Loucy (cell line): ENCODE measurements around the gene TARDBP.

ENCODE experiments used
- EZH2phosphoT487 ChIP-seq: fragments of 200-600 bp; IDR thresholded peaks from 2 replicates; pipeline ENCODE4 v1.6.1; 2018; ENCODE audit warnings: antibody characterized with exemption, mild to moderate bottlenecking, moderate library complexity, borderline replicate concordance
- TF ChIP-seq, protein P1 (sequence below): fragments of 200-600 bp; sonication (generic); conservative IDR thresholded peaks from 2 replicates; pipeline ENCODE4 v1.5.1; 2014; ENCODE audit warnings: mild to moderate bottlenecking, antibody characterized with exemption, low read length

DNA sequence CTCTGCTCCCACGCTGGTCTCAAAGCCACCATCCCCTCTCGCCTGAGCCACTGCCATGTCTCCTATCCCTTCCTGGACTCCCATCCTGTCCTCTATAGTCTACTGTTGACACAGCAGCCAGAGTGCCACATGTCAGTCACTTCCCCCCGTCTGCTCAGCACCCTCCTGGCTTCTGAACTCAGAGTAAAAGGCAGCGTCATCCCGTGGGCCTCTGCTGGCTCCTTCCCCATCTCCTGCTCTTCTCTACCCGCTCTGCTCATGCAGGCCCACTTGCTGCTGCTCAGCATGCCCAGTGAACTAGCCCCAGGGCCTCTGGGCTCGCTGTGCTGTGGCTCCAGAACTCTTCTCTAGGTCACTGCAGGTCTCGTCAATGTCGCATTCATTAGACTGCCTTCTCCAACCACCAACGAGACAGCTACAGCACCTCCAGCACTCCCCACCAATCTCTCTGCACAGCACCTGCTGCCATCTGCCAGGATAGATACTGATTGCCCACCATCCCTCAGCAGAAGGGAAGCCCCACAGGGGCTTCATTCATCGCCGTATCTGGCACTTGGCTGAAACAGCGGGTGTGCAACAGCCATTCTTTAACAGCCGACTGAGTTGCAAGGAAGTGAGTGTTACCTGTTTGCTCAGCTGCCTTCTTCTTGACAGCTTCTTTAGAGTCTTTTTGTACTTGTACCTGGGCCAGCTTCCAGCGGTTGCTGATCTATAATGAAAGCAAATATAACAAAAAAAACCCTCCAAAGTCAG is 59.2 kb downstream of the TARDBP start:
- TF ChIP-seq, protein P1, sequence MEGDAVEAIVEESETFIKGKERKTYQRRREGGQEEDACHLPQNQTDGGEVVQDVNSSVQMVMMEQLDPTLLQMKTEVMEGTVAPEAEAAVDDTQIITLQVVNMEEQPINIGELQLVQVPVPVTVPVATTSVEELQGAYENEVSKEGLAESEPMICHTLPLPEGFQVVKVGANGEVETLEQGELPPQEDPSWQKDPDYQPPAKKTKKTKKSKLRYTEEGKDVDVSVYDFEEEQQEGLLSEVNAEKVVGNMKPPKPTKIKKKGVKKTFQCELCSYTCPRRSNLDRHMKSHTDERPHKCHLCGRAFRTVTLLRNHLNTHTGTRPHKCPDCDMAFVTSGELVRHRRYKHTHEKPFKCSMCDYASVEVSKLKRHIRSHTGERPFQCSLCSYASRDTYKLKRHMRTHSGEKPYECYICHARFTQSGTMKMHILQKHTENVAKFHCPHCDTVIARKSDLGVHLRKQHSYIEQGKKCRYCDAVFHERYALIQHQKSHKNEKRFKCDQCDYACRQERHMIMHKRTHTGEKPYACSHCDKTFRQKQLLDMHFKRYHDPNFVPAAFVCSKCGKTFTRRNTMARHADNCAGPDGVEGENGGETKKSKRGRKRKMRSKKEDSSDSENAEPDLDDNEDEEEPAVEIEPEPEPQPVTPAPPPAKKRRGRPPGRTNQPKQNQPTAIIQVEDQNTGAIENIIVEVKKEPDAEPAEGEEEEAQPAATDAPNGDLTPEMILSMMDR, result no peak
- TF ChIP-seq EZH2phosphoT487, result no peak
